Endodermal cell (in vitro differentiated cells): Measurements from ENCODE around the gene SYNPR. TPM values are rescaled to one million over a fixed set of nuclear protein-coding genes. Genes with fewer than 3 reads are reported as not detected.
A peak's percentile ranks its signal among the peaks of the same experiment; 100 is the strongest.
"Not testable (repeated sequence)": the region's sequence is repeated elsewhere in the genome, so short reads cannot be mapped to it uniquely, and the experiment has no call there.

ENCODE experiments used
- DNase-seq: peaks from one replicate; pipeline ENCODE4 v3.0.0-alpha.2; 2017
- H3K27ac ChIP-seq: 2 replicates; pipeline ENCODE4 v1.5.1; 2013; ENCODE audit warnings: mild to moderate bottlenecking, low read depth, low read length, moderate library complexity
- H3K27me3 ChIP-seq: 2 replicates; pipeline ENCODE4 v1.6.1; 2013; ENCODE audit warnings: mild to moderate bottlenecking, low read length, moderate library complexity; ENCODE audit not compliant: insufficient read depth, control insufficient read depth, poor library complexity, severe bottlenecking
- H3K36me3 ChIP-seq: 2 replicates; pipeline ENCODE4 v1.7.0; 2013; ENCODE audit warnings: mild to moderate bottlenecking, low read length, moderate library complexity; ENCODE audit not compliant: control insufficient read depth, insufficient read depth
- H3K4me1 ChIP-seq: one replicate; pipeline ENCODE4 v1.7.0; 2013; ENCODE audit warnings: low read length; ENCODE audit not compliant: control insufficient read depth, insufficient read depth
- H3K4me3 ChIP-seq: 2 replicates; pipeline ENCODE4 v1.5.1; 2013; ENCODE audit warnings: mild to moderate bottlenecking, low read length, moderate library complexity
- H3K9ac ChIP-seq: 2 replicates; pipeline ENCODE4 v1.6.1; 2013; ENCODE audit warnings: mild to moderate bottlenecking, low read length, moderate library complexity; ENCODE audit not compliant: poor library complexity, severe bottlenecking; ENCODE audit errors: extremely low read depth
- H3K9me3 ChIP-seq: 2 replicates; pipeline ENCODE4 v1.6.1; 2013; ENCODE audit warnings: mild to moderate bottlenecking, low read length, moderate library complexity; ENCODE audit not compliant: control insufficient read depth
- H3K27ac Mint-ChIP-seq: 2 replicates; pipeline ENCODE4 v1.8.0; 2020; ENCODE audit warnings: mixed read lengths
- H3K27me3 Mint-ChIP-seq: 2 replicates; pipeline ENCODE4 v1.8.0; 2021; ENCODE audit warnings: mild to moderate bottlenecking, mixed read lengths; ENCODE audit not compliant: insufficient read depth
- H3K36me3 Mint-ChIP-seq: 2 replicates; pipeline ENCODE4 v1.8.0; 2020; ENCODE audit warnings: low read depth, mixed read lengths
- H3K4me1 Mint-ChIP-seq: 2 replicates; pipeline ENCODE4 v1.8.0; 2020; ENCODE audit warnings: mixed read lengths
- H3K4me3 Mint-ChIP-seq: 2 replicates; pipeline ENCODE4 v1.8.0; 2020; ENCODE audit warnings: mild to moderate bottlenecking, moderate library complexity, mixed read lengths
- H3K9me3 Mint-ChIP-seq: 2 replicates; pipeline ENCODE4 v1.8.0; 2020; ENCODE audit warnings: mild to moderate bottlenecking, mixed read lengths
- CTCF ChIP-seq: fragments of 200-600 bp; sonication (generic); conservative IDR thresholded peaks from 2 replicates; pipeline ENCODE4 v1.5.0; 2021; ENCODE audit warnings: antibody characterized with exemption, mild to moderate bottlenecking
- WGBS, 2 experiments: methylation state at CpG; one replicate each; pipeline versions ENCODE4 v1.1.5 to v1.1.7; 2013; ENCODE audit warnings: missing lambda C conversion rate in 2 of 2, mixed read lengths in 1 of 2; ENCODE audit not compliant: insufficient coverage in 1 of 2, insufficient read length in 1 of 2; 5-methylcytosine and 5-hydroxymethylcytosine counted together
- total RNA-seq, 2 donors: library from RNA; stranded (reverse); fragmentation: NEBNext Ultra II Directional in 1 of 2; extraction: Animal tissue kit (Norgen Biotek cat#: 25700) in 1 of 2; gene quantifications; 2 replicates in 1 of 2; 3 replicates in 1 of 2; pipeline ENCODE4 v1.2.1, GENCODE V29; 2021

Gene SYNPR
- total RNA-seq, 2 donors from 2014 or later, result not detected

- Mint-ChIP-seq H3K4me1 (peaks cover 13% of the 10 kb centered on the region), H3K36me3 (no peaks in the 10 kb centered on the region), H3K9me3 (no peaks in the 10 kb centered on the region), H3K27ac (no peak overlapping the region), H3K27me3 (peaks cover 6% of the 10 kb centered on the region), H3K4me3 (no peak overlapping the region)
- no peaks in the 10 kb centered on the region for H3K9me3 ChIP-seq
- no peak overlapping the region for H3K27ac ChIP-seq
- no peak overlapping the region for H3K9ac ChIP-seq
- no peak for TF ChIP-seq CTCF
- no peak overlapping the region for H3K4me3 ChIP-seq
- H3K27me3 ChIP-seq, result peaks cover 13% of the 10 kb centered on the region
- no peaks in the 10 kb centered on the region for H3K36me3 ChIP-seq
- 42 to 50% methylated on average over 2 of the region's 2 CpGs for WGBS, 2 experiments
- peaks cover 4% of the 10 kb centered on the region for H3K4me1 ChIP-seq
- DNase-seq, result no peak
Observed at GRCh38 chr3:63248015-63248414, 30.1 kb upstream of the SYNPR start.

- Histone ChIP-seq H3K4me3 (no peak overlapping the region), H3K27me3 (peaks cover 8% of the 10 kb centered on the region), H3K4me1 (peaks cover 4% of the 10 kb centered on the region), H3K9ac (no peak overlapping the region), H3K36me3 (no peaks in the 10 kb centered on the region), H3K9me3 (peaks cover 7% of the 10 kb centered on the region), H3K27ac (no peak overlapping the region)
- WGBS, 2 experiments, result 69 to 77% methylated on average over 5 to 7 of the region's 7 CpGs
- Mint-ChIP-seq H3K36me3 (no peaks in the 10 kb centered on the region), H3K4me3 (no peak overlapping the region), H3K9me3 (peaks cover 16% of the 10 kb centered on the region), H3K27me3 (peaks cover 8% of the 10 kb centered on the region), H3K27ac (no peak overlapping the region), H3K4me1 (peaks cover 13% of the 10 kb centered on the region)
- no peak for TF ChIP-seq CTCF
- no peak for DNase-seq
Observed at GRCh38 chr3:63251499-63251898, 26.6 kb upstream of the SYNPR start.

DNA sequence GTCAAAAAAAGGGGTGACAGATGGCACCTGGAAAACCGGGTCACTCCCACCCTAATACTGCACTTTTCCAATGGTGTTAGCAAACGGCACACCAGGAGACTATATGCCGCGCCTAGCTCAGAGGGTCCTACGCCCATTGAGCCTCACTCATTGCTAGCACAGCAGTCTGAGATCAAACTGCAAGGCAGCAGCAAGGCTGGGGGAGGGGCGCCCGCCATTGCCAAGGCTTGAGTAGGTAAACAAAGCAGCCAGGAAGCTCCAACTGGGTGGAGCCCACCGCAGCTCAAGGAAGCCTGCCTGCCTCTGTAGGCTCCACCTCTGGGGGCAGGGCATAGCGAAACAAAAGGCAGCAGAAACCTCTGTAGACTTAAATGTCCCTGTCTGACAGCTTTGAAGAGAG, 22.3 kb upstream of the SYNPR start:
- not testable (repeated sequence) for H3K4me1 ChIP-seq, H3K27ac ChIP-seq, H3K9ac ChIP-seq, H3K4me3 Mint-ChIP-seq, H3K27me3 ChIP-seq, H3K36me3 ChIP-seq, H3K27ac Mint-ChIP-seq, H3K4me1 Mint-ChIP-seq, H3K9me3 ChIP-seq, H3K4me3 ChIP-seq, H3K36me3 Mint-ChIP-seq, DNase-seq
- 84 to 86% methylated on average over 2 to 9 of the region's 9 CpGs for WGBS, 2 experiments
- Mint-ChIP-seq H3K9me3 (peaks cover 36% of the 10 kb centered on the region), H3K27me3 (peaks cover 21% of the 10 kb centered on the region)

- Mint-ChIP-seq H3K4me1 (peaks cover 5% of the 10 kb centered on the region), H3K4me3 (no peak overlapping the region), H3K27me3 (peaks cover 9% of the 10 kb centered on the region), H3K27ac (no peak overlapping the region), H3K36me3 (no peaks in the 10 kb centered on the region), H3K9me3 (peaks cover 13% of the 10 kb centered on the region)
- no peaks in the 10 kb centered on the region for H3K36me3 ChIP-seq
- DNase-seq, result peak; percentile 55
- no peak overlapping the region for H3K4me3 ChIP-seq
- H3K27ac ChIP-seq, result no peak overlapping the region
- no peaks in the 10 kb centered on the region for H3K27me3 ChIP-seq
- H3K9me3 ChIP-seq, result no peaks in the 10 kb centered on the region
- H3K4me1 ChIP-seq, result no peaks in the 10 kb centered on the region
- no peak for TF ChIP-seq CTCF
- no peak overlapping the region for H3K9ac ChIP-seq
- 74 to 93% methylated on average over 10 to 12 of the region's 12 CpGs for WGBS, 2 experiments
Observed at GRCh38 chr3:63264716-63265115, 13.4 kb upstream of the SYNPR start.
